GM20000 (cell line): ENCODE measurements around the gene C7.
"Not testable (repeated sequence)": the region's sequence is repeated elsewhere in the genome, so short reads cannot be mapped to it uniquely, and the experiment has no call there.

Experiments used
- DNase-seq: peaks from one replicate; pipeline ENCODE4 v3.0.0; 2012; ENCODE audit warnings: low spot score
- TF ChIP-seq, protein P1 (sequence below): IDR thresholded peaks from 2 replicates; pipeline ENCODE4 v1.5.1; 2012; ENCODE audit warnings: mild to moderate bottlenecking, control low read depth; ENCODE audit errors: extremely low read depth, missing control alignments

Gene C7

GRCh38 chr5:41004931-41005330 is 95.6 kb downstream of the C7 start:
- no peak for DNase-seq
- TF ChIP-seq, protein P1, sequence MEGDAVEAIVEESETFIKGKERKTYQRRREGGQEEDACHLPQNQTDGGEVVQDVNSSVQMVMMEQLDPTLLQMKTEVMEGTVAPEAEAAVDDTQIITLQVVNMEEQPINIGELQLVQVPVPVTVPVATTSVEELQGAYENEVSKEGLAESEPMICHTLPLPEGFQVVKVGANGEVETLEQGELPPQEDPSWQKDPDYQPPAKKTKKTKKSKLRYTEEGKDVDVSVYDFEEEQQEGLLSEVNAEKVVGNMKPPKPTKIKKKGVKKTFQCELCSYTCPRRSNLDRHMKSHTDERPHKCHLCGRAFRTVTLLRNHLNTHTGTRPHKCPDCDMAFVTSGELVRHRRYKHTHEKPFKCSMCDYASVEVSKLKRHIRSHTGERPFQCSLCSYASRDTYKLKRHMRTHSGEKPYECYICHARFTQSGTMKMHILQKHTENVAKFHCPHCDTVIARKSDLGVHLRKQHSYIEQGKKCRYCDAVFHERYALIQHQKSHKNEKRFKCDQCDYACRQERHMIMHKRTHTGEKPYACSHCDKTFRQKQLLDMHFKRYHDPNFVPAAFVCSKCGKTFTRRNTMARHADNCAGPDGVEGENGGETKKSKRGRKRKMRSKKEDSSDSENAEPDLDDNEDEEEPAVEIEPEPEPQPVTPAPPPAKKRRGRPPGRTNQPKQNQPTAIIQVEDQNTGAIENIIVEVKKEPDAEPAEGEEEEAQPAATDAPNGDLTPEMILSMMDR = no peak

GRCh38 chr5:41009232-41009631 is 99.9 kb downstream of the C7 start:
- DNase-seq = no peak
- TF ChIP-seq, protein P1 = no peak

GRCh38 chr5:41010572-41010971 is 101.3 kb downstream of the C7 start:
- TF ChIP-seq, protein P1 = no peak
- no peak for DNase-seq

GRCh38 chr5:41012318-41012717 is 103.0 kb downstream of the C7 start:
- TF ChIP-seq, protein P1 = no peak
- no peak for DNase-seq

DNA sequence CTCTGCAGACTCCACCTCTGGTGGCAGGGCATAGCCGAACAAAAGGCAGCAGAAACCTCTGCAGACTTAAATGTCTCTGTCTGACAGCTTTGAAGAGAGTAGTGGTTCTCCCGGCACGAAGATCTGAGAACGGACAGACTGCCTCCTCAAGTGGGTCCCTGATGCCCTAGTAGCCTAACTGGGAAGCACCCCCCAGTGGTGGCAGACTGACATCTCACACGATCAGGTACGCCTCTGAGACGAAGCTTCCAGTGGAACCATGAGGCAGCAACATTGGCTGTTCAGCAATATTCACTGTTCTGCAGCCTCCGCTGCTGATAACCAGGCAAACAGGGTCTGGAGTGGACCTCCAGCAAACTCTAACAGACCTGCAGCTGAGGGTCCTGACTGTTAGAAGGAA is 113.3 kb downstream of the C7 start:
- DNase-seq = not testable (repeated sequence)
